ENCODE results near the gene CBFB. TPM values are rescaled to one million over a fixed set of nuclear protein-coding genes. Genes with fewer than 3 reads are reported as not detected.

Gene CBFB
- total and polyA plus RNA-seq, 9 of the 15 experiments (the other 6 are each of a cell fraction or from before 2014, with no cell fraction given): 22.0 to 112 (median 66.5) TPM

- TF ChIP-seq, protein P1, sequence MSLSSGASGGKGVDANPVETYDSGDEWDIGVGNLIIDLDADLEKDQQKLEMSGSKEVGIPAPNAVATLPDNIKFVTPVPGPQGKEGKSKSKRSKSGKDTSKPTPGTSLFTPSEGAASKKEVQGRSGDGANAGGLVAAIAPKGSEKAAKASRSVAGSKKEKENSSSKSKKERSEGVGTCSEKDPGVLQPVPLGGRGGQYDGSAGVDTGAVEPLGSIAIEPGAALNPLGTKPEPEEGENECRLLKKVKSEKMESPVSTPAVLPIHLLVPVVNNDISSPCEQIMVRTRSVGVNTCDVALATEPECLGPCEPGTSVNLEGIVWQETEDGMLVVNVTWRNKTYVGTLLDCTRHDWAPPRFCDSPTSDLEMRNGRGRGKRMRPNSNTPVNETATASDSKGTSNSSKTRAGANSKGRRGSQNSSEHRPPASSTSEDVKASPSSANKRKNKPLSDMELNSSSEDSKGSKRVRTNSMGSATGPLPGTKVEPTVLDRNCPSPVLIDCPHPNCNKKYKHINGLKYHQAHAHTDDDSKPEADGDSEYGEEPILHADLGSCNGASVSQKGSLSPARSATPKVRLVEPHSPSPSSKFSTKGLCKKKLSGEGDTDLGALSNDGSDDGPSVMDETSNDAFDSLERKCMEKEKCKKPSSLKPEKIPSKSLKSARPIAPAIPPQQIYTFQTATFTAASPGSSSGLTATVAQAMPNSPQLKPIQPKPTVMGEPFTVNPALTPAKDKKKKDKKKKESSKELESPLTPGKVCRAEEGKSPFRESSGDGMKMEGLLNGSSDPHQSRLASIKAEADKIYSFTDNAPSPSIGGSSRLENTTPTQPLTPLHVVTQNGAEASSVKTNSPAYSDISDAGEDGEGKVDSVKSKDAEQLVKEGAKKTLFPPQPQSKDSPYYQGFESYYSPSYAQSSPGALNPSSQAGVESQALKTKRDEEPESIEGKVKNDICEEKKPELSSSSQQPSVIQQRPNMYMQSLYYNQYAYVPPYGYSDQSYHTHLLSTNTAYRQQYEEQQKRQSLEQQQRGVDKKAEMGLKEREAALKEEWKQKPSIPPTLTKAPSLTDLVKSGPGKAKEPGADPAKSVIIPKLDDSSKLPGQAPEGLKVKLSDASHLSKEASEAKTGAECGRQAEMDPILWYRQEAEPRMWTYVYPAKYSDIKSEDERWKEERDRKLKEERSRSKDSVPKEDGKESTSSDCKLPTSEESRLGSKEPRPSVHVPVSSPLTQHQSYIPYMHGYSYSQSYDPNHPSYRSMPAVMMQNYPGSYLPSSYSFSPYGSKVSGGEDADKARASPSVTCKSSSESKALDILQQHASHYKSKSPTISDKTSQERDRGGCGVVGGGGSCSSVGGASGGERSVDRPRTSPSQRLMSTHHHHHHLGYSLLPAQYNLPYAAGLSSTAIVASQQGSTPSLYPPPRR (CRISPR knock-in tag; IDR thresholded peaks at IDR 0.05; ENCODE audit: borderline replicate concordance): no peak
- TF ChIP-seq MAFG (tag; conservative IDR thresholded peaks at IDR 0.05): peak; percentile 29
- no peak for TF ChIP-seq TRIM24 (IDR thresholded peaks at IDR 0.05)
- no peak for TF ChIP-seq NFE2L1 (tag; IDR thresholded peaks at IDR 0.05; ENCODE audit: borderline replicate concordance, low read depth)
- TF ChIP-seq CBX3 (IDR thresholded peaks at IDR 0.05; ENCODE audit: borderline replicate concordance in 1 of 2, low read length in 2 of 2): no peak
- no peak for TF ChIP-seq HOMEZ (CRISPR knock-in tag; IDR thresholded peaks at IDR 0.05)
- TF ChIP-seq ZNF324 (CRISPR knock-in tag; IDR thresholded peaks at IDR 0.05): no peak
- TF ChIP-seq, protein P2, sequence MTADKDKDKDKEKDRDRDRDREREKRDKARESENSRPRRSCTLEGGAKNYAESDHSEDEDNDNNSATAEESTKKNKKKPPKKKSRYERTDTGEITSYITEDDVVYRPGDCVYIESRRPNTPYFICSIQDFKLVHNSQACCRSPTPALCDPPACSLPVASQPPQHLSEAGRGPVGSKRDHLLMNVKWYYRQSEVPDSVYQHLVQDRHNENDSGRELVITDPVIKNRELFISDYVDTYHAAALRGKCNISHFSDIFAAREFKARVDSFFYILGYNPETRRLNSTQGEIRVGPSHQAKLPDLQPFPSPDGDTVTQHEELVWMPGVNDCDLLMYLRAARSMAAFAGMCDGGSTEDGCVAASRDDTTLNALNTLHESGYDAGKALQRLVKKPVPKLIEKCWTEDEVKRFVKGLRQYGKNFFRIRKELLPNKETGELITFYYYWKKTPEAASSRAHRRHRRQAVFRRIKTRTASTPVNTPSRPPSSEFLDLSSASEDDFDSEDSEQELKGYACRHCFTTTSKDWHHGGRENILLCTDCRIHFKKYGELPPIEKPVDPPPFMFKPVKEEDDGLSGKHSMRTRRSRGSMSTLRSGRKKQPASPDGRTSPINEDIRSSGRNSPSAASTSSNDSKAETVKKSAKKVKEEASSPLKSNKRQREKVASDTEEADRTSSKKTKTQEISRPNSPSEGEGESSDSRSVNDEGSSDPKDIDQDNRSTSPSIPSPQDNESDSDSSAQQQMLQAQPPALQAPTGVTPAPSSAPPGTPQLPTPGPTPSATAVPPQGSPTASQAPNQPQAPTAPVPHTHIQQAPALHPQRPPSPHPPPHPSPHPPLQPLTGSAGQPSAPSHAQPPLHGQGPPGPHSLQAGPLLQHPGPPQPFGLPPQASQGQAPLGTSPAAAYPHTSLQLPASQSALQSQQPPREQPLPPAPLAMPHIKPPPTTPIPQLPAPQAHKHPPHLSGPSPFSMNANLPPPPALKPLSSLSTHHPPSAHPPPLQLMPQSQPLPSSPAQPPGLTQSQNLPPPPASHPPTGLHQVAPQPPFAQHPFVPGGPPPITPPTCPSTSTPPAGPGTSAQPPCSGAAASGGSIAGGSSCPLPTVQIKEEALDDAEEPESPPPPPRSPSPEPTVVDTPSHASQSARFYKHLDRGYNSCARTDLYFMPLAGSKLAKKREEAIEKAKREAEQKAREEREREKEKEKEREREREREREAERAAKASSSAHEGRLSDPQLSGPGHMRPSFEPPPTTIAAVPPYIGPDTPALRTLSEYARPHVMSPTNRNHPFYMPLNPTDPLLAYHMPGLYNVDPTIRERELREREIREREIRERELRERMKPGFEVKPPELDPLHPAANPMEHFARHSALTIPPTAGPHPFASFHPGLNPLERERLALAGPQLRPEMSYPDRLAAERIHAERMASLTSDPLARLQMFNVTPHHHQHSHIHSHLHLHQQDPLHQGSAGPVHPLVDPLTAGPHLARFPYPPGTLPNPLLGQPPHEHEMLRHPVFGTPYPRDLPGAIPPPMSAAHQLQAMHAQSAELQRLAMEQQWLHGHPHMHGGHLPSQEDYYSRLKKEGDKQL (CRISPR knock-in tag; IDR thresholded peaks at IDR 0.05; ENCODE audit: borderline replicate concordance): no peak
- TF ChIP-seq MAX (CRISPR knock-in tag; IDR thresholded peaks at IDR 0.05): no peak
- TF ChIP-seq ZNF23 (CRISPR knock-in tag; IDR thresholded peaks at IDR 0.05): no peak
- no peak for TF ChIP-seq ETS2 (tag; IDR thresholded peaks at IDR 0.05; ENCODE audit: borderline replicate concordance, poor library complexity, severe bottlenecking)
- TF ChIP-seq E2F3 (CRISPR knock-in tag; IDR thresholded peaks at IDR 0.05): no peak
- TF ChIP-seq SMAD1 (IDR thresholded peaks at IDR 0.05; ENCODE audit: low read depth, low read length, partially characterized antibody): no peak
- no peak for TF ChIP-seq POLR2AphosphoS2 (IDR thresholded peaks at IDR 0.05; ENCODE audit: low read length)
- no peak for TF ChIP-seq ASH1L (IDR thresholded peaks at IDR 0.05; ENCODE audit: borderline replicate concordance, low read depth, partially characterized antibody)
Measured at GRCh38 chr16:67055712-67056487, 27.0 kb downstream of the CBFB start (continued).
